ENCODE results near the gene PDS5B. TPM values are rescaled to one million over a fixed set of nuclear protein-coding genes. Genes with fewer than 3 reads are reported as not detected.

PDS5B gene
- total and polyA plus RNA-seq, 9 of the 15 experiments (the other 6 are each of a cell fraction or from before 2014, with no cell fraction given): 6.2 to 23.7 (median 13.1) TPM

GRCh38 chr13:32590266-32590665 is 4.0 kb downstream of the PDS5B start (continued):
- TF ChIP-seq ZNF316 (IDR thresholded peaks at IDR 0.05) (no peak), POLR3G (IDR thresholded peaks at IDR 0.05; ENCODE audit: extremely low read depth, insufficient read length, insufficient replicate concordance) (no peak), MITF (IDR thresholded peaks at IDR 0.05) (no peak), ZNF551 (CRISPR knock-in tag; IDR thresholded peaks at IDR 0.05) (no peak), EHMT2 (IDR thresholded peaks at IDR 0.05) (no peak)

- intact Hi-C loops (cut with micrococcal nuclease): no loop called here
- ATAC-seq: no peak
- DNase-seq (ENCODE audit: extremely low read depth in 1 of 4, low spot score in 3 of 4): no peak
- peaks cover 0 to 5% of the 10 kb centered on the region in 2 experiments; a peak in 2 of 5 replicates for H3K4me1 ChIP-seq (replicated peaks in 1 of 2; ENCODE audit: control insufficient read depth in 2 of 2, insufficient read depth in 2 of 2, low read length in 2 of 2)
- H3K4me3 ChIP-seq: no peak overlapping the region
- no peak overlapping the region for H3K4me2 ChIP-seq (ENCODE audit: insufficient read depth, low read length)
- H3K9me1 ChIP-seq (ENCODE audit: control insufficient read depth, insufficient read depth, low read length): no peaks in the 10 kb centered on the region
- BruUV-seq (replicated peaks): no TSS peak
- WGBS (ENCODE audit: insufficient coverage, low coverage, missing lambda C conversion rate): 89% methylated on average over 5 of the region's 8 CpGs
- H3K79me2 ChIP-seq (ENCODE audit: control insufficient read depth, insufficient read depth, low read length): peaks cover 95% of the 10 kb centered on the region
- CTCF ChIA-PET (ENCODE audit: low intra/inter-chr PET ratio): no interaction called here
- no peak overlapping the region for H3K9ac ChIP-seq (ENCODE audit: insufficient read depth in 1 of 2, low read depth in 2 of 2, low read length in 2 of 2)
- H4K20me1 ChIP-seq (replicated peaks; ENCODE audit: control insufficient read depth, insufficient read depth, low read length): peaks cover 11% of the 10 kb centered on the region; the same call in 1 of the 2 replicates
- POLR2A ChIA-PET: no interaction called here
- no peak overlapping the region for H2AFZ ChIP-seq (ENCODE audit: low read depth, low read length)
- no peaks in the 10 kb centered on the region for H3K9me3 ChIP-seq (replicated peaks; ENCODE audit: control insufficient read depth, insufficient read depth, low read depth, low read length)
- H3K27ac ChIP-seq (ENCODE audit: extremely low read depth, low read depth, low read length): no peak overlapping the region
- no peaks in the 10 kb centered on the region for H3K36me3 ChIP-seq (ENCODE audit: control insufficient read depth, insufficient read depth, low read length)
- in situ Hi-C loops (cut with MboI): no loop called here
- no peak for FAIRE-seq
- H3K27me3 ChIP-seq (ENCODE audit: control insufficient read depth in 2 of 2, insufficient read depth in 2 of 2, low read length in 2 of 2): no peaks in the 10 kb centered on the region
- TF ChIP-seq CREB3L1 (IDR thresholded peaks at IDR 0.05; ENCODE audit: borderline replicate concordance, low read depth) (no peak), RBM14 (IDR thresholded peaks at IDR 0.05; ENCODE audit: borderline replicate concordance, insufficient read depth, low read depth, low read length) (no peak), NFE2L1 (tag; IDR thresholded peaks at IDR 0.05; ENCODE audit: borderline replicate concordance, low read depth) (no peak), MAFF (IDR thresholded peaks at IDR 0.05; ENCODE audit: low read length) (no peak), ZNF592 (IDR thresholded peaks at IDR 0.05) (no peak), CEBPB (tag; IDR thresholded peaks at IDR 0.05) (no peak), BMI1 (IDR thresholded peaks at IDR 0.05; ENCODE audit: low read length) (no peak), TCFL5 (CRISPR knock-in tag; conservative IDR thresholded peaks at IDR 0.05) (no peak), PREB (CRISPR knock-in tag; IDR thresholded peaks at IDR 0.05) (no peak)
Observed at GRCh38 chr13:32592082-32592481, 5.8 kb downstream of the PDS5B start.
